NCI-H2107 treated with DMSO at 0.1 percent for 48 hours (cell line): ENCODE measurements around the gene LRSAM1.
"Not testable (repeated sequence)": the region's sequence is repeated elsewhere in the genome, so short reads cannot be mapped to it uniquely, and the experiment has no call there.

Experiments
- DNase-seq: peaks from one replicate; lab custom pipeline; 2025; ENCODE audit not compliant: unreplicated experiment; lab: John Stamatoyannopoulos, UW

Gene LRSAM1

GRCh38 chr9:127457191-127457878 is 6.0 kb downstream of the LRSAM1 start:
- DNase-seq = no peak

DNA sequence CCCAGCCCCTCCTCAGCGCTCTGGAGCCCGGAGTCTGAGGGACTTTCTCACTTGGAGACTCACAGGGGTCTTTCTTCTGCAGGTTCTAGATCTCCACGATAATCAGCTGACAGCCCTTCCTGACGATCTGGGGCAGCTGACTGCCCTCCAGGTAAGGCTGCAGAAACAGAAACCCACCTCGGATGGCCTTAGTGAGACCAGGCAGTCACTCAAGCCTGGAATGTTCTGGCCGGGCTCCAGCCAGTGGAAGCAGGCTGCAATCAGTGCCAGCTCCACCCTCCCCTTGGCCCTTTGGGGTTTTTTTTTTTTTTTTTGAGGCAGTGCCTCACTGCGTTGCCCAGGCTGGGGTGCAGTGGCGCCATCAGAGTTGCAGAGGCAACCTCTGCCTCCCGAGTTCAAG is 7.6 kb downstream of the LRSAM1 start:
- DNase-seq = no peak

GRCh38 chr9:127463382-127463781 is 12.1 kb downstream of the LRSAM1 start:
- DNase-seq = no peak

DNA sequence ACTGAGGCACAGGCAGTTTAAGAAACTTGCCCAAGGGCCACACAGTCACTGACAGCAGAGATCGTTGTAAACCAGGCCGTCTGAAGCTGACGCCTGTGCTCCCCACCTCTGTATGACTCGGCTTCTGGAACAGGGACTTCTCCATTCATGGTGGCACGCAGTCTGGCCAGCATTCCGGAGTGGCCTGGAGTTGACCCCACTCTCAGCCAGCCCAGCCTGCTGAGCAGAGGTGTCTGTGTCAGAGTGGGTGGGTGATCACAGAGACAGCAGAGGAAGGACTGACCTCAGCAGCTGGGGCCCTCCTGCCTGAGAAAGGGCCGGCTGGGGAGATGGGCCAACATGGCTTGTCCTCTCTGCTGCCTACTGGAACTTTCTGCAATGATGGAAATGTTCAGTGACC is 12.6 kb downstream of the LRSAM1 start:
- DNase-seq = no peak

DNA sequence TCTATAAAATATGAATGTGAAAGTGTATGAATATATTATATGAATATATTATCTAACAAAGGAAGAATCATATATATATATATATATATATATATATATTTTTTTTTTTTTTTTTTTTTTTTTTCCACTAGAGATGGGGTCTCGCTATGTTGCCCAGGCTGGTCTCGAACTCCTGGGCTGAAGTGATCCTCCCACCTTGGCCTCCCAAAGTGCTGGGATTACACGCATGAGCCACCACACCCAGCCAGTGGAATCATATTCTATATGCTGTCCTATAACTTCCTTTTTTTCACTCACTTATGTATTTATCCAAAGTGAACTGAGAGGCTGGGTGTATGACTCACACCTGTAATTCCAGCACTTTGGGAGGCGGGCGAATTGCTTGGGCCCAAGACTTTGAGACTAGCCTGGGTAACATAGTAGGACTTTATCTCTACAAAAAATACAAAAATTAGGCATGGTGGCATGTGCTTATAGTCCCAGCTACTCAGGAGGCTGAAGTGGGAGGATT is 15.2 kb downstream of the LRSAM1 start:
- DNase-seq = not testable (repeated sequence)

DNA sequence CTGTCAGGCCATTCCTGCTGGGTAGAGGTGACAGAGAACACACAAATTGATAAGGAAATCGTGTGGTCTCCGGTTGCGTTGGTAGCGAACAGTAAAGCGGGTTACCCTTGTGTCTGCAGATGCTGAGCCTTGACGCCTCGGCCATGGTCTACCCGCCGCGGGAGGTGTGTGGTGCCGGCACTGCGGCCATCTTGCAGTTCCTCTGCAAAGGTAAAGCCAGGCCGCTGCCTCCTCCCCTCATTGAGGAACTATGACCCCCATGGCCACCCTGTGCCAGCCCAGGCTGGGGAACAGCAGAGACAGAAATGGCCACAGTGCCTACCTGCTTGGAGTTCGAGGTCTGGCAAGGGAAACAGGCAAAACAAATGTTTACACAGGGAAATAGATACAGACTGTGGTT is 16.3 kb downstream of the LRSAM1 start:
- DNase-seq = no peak

DNA sequence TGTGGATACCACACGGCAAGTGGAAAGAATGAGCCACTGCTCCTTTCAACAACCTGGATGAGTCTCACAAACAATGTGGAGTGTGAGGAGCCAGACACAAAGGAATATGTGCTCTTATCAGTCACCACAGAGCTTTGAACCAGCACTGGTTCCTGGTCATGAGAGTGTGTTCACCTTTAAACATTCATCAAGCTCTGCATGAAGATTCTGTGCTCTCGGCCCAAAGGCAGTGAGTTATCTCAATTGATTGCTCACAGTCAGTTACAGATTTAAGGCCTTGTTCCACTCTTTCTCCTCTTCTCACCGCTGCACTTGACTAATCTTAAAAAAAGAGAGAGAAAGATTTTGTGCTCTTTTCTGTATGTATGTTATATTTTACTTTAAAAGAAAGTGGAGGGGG is 19.4 kb downstream of the LRSAM1 start:
- no peak for DNase-seq

DNA sequence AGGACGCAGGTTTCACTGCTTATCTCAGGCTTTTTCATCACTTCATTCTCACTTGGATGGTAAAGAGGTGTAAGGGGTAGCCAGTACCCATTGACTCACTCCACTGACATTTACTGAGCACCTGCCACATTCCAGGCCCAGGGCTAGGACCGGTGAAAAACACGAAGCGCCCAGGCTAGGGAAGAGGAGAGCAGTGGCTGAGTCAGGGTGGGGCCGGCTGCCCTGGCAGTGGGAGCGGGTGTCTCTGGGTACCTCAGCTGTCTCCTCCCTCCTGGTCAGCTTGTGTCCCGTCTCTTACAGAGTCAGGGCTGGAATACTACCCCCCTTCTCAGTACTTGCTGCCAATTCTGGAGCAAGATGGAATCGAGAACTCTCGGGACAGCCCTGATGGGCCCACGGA is 22.2 kb downstream of the LRSAM1 start:
- DNase-seq = no peak

DNA sequence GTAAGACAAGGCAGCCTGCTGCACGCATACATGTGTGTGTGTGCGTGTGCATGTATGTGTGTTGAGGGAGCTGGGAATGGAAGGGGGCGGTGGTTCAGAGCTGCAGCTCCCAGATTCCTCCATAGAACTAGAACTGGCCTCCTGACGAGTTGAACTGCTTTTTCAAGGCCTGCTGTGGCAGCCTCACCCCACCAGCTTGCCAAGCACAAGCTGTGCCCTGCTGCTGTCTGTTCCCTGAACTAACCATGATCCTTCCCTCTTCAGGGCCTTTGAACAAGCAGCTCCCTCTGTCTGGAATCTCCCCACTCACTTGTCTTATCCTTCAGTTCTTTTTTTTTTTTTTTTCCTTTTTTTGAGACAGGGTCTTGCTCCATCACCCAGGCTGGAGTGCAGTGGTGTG is 22.6 kb downstream of the LRSAM1 start:
- no peak for DNase-seq

- DNase-seq = no peak
Observed at GRCh38 chr9:127474592-127474991, 23.3 kb downstream of the LRSAM1 start.

GRCh38 chr9:127479507-127480081 is 28.3 kb downstream of the LRSAM1 start:
- DNase-seq = no peak

- no peak for DNase-seq
Observed at GRCh38 chr9:127482662-127483061, 31.4 kb downstream of the LRSAM1 start.

GRCh38 chr9:127485995-127486394 is 34.7 kb downstream of the LRSAM1 start:
- no peak for DNase-seq

DNA sequence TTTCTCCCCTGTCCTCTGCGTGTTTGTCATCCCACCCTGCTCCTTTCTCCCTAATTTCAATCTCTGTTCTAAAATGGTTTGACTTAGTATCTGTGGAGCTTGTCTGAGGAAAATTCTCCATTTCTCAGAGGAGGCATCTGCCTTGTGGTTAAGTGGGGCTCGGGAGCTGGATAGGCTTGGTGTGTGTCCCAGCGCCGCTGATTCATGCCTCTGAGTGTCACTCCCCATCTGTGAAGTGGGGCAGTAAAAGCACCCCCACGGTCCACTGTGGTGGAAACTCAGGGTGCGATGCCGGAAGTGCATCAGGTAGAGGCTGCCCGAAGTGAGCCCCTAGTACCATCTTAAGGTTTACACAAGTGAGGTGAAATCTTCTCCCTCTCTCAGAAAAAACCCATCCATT is 37.6 kb downstream of the LRSAM1 start:
- no peak for DNase-seq

GRCh38 chr9:127489471-127490115 is 38.3 kb downstream of the LRSAM1 start:
- no peak for DNase-seq

DNA sequence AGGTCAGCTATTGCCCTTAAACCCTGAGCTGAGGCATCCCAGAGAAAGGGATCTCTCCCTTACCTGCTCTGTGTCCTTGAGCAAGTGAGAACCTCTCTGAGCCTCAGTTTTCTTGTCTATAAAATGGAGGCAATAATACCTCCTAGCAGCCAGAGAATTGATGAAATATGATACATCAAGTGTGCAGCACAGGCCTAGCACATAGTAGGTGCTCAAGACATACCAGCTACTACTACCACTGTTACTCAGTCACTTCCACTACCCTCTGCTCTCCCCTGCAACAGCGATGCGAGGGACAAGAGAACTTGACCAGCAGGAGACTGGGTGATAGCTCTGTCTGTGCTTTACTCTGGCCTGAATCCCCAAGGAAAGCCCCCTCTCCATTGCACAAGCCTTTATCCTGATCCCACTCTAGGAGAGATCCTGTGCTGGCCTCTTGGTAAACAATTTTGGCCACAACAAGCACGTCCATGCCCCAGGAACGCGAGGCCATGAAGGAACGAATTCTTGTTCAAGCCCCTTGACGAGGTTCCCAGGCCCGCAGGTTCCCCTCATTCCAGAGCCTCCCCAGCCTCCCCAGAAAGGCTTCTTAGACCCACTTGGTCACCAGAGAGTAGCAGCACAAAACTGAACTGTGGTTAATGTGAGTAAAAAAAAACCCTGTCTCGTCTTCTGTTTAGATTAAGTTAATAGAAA is 39.4 kb downstream of the LRSAM1 start:
- DNase-seq = no peak

DNA sequence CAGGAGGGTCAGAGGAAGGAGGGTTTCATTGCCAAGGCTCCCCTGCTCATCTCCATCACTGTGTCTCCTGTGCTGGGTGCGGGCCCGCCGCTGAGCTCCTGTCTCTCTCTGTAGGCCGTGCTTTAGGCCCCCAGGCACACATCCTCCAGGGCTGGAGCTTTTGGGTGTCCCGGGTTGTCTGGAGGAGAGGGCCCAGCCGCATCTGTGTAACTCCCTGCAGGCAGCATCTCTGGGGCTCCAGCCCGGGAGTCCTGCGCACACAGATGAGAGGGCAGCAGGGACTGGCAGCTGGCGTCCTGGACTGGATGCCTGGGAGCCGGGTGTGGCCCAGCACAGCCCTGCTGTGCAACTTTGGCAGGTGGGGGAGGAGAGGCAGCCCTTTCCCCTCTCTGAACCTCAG is 40.2 kb downstream of the LRSAM1 start:
- DNase-seq = no peak

- no peak for DNase-seq
Observed at GRCh38 chr9:127492616-127493015, 41.3 kb downstream of the LRSAM1 start.

DNA sequence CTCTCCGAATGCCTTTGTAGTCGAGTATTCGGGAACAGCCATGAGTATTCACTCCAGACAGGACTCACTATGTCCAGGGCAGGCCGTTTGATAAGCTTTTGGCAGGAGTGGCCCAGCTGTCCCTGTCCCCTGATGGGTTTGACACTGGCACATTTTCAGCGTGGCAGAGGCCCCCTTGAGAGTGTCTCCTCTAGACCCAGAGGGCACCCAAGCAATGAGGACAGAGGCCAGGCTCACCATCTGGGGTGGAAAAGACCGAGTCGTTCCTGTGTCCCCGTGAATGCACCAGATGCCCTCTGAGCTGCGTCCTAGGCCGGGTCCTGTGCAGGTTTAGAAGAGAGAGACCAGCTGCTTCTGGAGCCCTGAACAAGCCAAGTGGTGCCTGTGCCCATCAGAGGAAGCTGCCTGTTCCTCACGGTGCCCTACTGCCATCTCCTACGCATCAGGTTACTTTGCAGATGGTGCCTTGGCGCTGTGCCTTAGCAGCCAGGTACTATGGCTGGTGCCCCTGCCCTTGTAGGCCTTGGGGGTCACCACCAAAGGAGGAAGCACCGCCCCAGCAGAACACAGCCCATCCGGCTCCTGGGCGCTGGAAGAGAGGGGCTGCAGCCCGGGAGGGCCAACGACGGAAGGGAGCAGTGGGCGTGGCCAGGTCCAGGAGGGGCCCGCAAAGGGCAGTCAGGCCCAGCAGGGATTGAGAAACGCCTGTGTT is 42.4 kb downstream of the LRSAM1 start:
- no peak for DNase-seq

DNA sequence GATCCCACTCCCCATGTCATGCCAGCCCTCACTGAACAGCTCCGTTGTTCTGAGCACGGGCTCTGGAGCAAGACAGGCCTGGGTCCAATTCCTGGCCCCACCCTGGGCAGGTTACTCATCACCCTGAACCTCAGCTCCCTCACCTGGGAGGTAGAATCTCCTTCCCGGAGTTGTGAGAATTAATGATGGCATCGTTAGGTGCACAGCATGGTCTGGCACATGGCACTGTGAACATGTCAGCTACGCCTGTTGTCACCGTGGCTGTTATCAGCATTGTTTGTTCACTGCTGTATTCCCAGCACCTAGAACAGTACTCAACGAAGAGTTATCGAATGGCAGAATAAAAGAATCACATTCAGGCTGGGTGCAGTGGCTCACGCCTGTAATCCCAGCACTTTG is 43.0 kb downstream of the LRSAM1 start:
- no peak for DNase-seq

DNA sequence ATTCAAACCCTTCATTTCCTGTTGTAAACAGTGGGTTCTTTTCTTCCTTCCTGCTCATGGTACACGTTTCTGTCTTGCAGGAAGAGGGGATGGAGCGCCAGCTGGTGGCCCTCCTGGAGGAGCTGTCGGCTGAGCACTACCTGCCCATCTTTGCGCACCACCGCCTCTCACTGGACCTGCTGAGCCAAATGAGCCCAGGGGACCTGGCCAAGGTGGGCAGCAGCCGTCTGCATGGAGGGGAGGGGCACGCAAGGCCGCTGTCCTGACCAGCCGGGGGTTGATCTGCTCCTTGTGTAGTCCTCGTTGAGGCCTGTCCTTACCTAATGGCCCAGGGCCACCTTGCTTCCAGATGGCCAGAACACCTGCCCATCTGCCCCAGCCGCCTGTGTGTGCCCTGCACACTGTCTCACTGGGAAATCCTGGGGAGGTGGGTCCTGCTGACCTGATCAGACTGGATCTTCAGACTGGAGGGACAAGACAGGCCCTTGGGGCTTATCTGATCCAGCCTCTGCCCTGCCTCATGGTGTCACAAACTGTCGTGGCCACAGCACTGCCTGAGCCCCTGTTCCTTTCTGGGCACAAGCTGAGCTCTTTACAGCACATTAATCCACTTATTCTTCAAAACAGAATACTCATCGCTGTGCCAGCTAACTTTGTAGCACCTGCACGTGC is 44.7 kb downstream of the LRSAM1 start:
- no peak for DNase-seq
